ENCODE results near the gene ZFPM1.

ZFPM1 gene

GRCh38 chr16:88558457-88559442, 105.7 kb downstream of the ZFPM1 start:
- no peaks in the 10 kb centered on the region for H3K9me3 ChIP-seq (ENCODE audit: insufficient read depth, low read length)
- no peak overlapping the region for H3K4me2 ChIP-seq (ENCODE audit: low read length)
- TF ChIP-seq EZH2phosphoT487 (IDR thresholded peaks at IDR 0.05; ENCODE audit: low read depth): no peak
- peak; percentile 19 for TF ChIP-seq CTCF (IDR thresholded peaks at IDR 0.05; ENCODE audit: low read depth, low read length)

GRCh38 chr16:88560714-88561484, 107.8 kb downstream of the ZFPM1 start:
- H3K9ac ChIP-seq (ENCODE audit: low read length): no peak overlapping the region

More at GRCh38 chr16:88558457-88559442, 105.7 kb downstream of the ZFPM1 start:
- Histone ChIP-seq H3K27ac (ENCODE audit: low read length) (no peak overlapping the region), H3K9ac (ENCODE audit: low read length) (no peak overlapping the region), H4K20me1 (ENCODE audit: insufficient read depth, low read length) (no peaks in the 10 kb centered on the region), H3K4me3 (ENCODE audit: low read length) (no peak overlapping the region), H3K36me3 (replicated peaks; ENCODE audit: low read depth, low read length) (no peaks in the 10 kb centered on the region), H3K79me2 (ENCODE audit: low read length) (no peaks in the 10 kb centered on the region), H2AFZ (ENCODE audit: low read depth, low read length) (no peak overlapping the region), H3K27me3 (ENCODE audit: low read depth, low read length) (0 out of 2 replicates have a peak, but pooled peaks cover 5% of the 10 kb centered on the region), H3K4me1 (ENCODE audit: low read length) (0 out of 2 replicates have a peak, but pooled peaks cover 3% of the 10 kb centered on the region)

GRCh38 chr16:88561485-88562359, 108.6 kb downstream of the ZFPM1 start:
- Histone ChIP-seq H4K20me1 (ENCODE audit: insufficient read depth, low read length) (no peaks in the 10 kb centered on the region), H3K9ac (ENCODE audit: low read length) (no peak overlapping the region), H3K27ac (ENCODE audit: low read length) (no peak overlapping the region), H3K36me3 (replicated peaks; ENCODE audit: low read depth, low read length) (no peaks in the 10 kb centered on the region), H3K4me1 (ENCODE audit: low read length) (0 out of 2 replicates have a peak, but pooled peaks cover 3% of the 10 kb centered on the region), H3K4me3 (ENCODE audit: low read length) (0 out of 2 replicates have a peak overlapping the region, but pooled peaks have one; percentile 15), H3K4me2 (ENCODE audit: low read length) (peak overlapping the region; percentile 44), H2AFZ (ENCODE audit: low read depth, low read length) (0 out of 2 replicates have a peak overlapping the region, but pooled peaks have one; percentile 51), H3K79me2 (ENCODE audit: low read length) (no peaks in the 10 kb centered on the region), H3K9me3 (ENCODE audit: insufficient read depth, low read length) (no peaks in the 10 kb centered on the region), H3K27me3 (ENCODE audit: low read depth, low read length) (no peaks in the 10 kb centered on the region)
- TF ChIP-seq CTCF (IDR thresholded peaks at IDR 0.05; ENCODE audit: low read depth, low read length) (peak; percentile 61), EZH2phosphoT487 (IDR thresholded peaks at IDR 0.05; ENCODE audit: low read depth) (no peak)

More at GRCh38 chr16:88560714-88561484, 107.8 kb downstream of the ZFPM1 start:
- no peak for TF ChIP-seq CTCF (IDR thresholded peaks at IDR 0.05; ENCODE audit: low read depth, low read length)
- TF ChIP-seq EZH2phosphoT487 (IDR thresholded peaks at IDR 0.05; ENCODE audit: low read depth): no peak
- Histone ChIP-seq H3K9me3 (ENCODE audit: insufficient read depth, low read length) (no peaks in the 10 kb centered on the region), H3K27me3 (ENCODE audit: low read depth, low read length) (no peaks in the 10 kb centered on the region), H3K79me2 (ENCODE audit: low read length) (no peaks in the 10 kb centered on the region), H3K4me3 (ENCODE audit: low read length) (no peak overlapping the region), H3K36me3 (replicated peaks; ENCODE audit: low read depth, low read length) (no peaks in the 10 kb centered on the region), H4K20me1 (ENCODE audit: insufficient read depth, low read length) (no peaks in the 10 kb centered on the region), H3K4me2 (ENCODE audit: low read length) (no peak overlapping the region), H2AFZ (ENCODE audit: low read depth, low read length) (no peak overlapping the region), H3K4me1 (ENCODE audit: low read length) (0 out of 2 replicates have a peak, but pooled peaks cover 3% of the 10 kb centered on the region), H3K27ac (ENCODE audit: low read length) (no peak overlapping the region)

All from OCI-LY3 (cell line).